GM12873 (cell line): ENCODE results near the gene DENND1B.

ENCODE experiments used
- CTCF ChIP-seq: IDR thresholded peaks from 2 replicates; pipeline ENCODE4 v1.5.1; 2012; ENCODE audit warnings: low read depth, mild to moderate bottlenecking, moderate library complexity, low read length, control low read depth; ENCODE audit not compliant: insufficient read depth; ENCODE audit errors: missing control alignments

The DENND1B gene

DNA sequence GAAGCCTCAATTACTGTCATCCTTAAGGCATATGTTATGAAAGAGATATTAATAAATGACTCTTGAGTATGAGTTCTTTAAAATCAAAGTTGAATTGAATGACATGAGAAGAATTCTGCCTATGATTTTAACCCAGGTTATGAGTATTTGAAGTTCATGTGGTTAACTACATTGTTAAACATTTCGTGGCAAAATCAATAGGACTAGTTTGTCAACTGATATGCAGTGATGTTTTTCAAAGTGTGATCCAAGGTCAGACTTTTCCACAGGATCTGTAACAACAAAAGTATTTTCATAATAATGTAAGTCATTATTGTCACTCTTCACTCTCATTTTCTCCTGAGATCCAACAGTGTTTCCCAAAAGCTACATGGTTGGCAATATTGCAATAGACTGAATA is 189.5 kb downstream of the DENND1B start:
- no peak for TF ChIP-seq CTCF

- no peak for TF ChIP-seq CTCF
Observed at GRCh38 chr1:197577580-197577979, 197.7 kb downstream of the DENND1B start.

DNA sequence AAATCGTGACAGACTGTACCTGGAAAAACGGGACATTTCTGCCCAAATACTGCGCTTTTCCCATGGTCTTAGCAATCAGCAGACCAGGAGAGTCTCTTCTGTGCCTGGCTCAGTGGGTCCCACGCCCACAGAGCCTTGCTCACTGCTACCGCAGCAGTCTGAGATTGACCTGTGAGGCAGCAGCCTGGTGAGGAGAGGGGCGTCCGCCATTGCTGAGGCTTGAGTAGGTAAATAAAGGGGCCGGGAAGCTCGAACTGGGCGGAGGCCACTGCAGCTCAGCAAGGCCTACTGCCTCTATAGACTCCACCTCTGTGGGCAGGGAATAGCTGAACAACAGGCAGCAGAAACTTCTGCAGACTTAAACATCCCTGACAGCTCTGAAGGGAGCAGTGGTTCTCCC is 203.1 kb downstream of the DENND1B start:
- no peak for TF ChIP-seq CTCF

DNA sequence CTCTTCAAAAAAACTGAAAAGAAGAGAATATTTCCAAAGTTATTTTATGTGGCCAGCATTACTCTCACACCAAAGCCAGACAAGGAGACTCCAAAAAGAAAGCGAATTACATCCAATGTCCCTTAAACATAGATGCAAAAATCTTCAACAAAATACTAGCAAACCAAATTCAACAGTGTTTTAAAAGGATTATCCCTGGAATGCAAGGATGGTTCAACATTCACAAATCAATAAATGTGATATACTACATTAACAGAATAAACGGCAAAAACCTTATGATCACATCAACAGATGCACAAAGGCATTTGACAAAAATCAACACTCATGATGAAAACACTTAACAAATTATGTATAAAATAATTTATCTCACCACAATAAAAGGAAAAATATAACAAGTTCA is 207.8 kb downstream of the DENND1B start:
- TF ChIP-seq CTCF = no peak

- TF ChIP-seq CTCF = no peak
Observed at GRCh38 chr1:197561041-197561440, 214.2 kb downstream of the DENND1B start.

GRCh38 chr1:197559655-197560054 is 215.6 kb downstream of the DENND1B start:
- no peak for TF ChIP-seq CTCF

- no peak for TF ChIP-seq CTCF
Observed at GRCh38 chr1:197559244-197559643, 216.0 kb downstream of the DENND1B start.
